Gastroesophageal sphincter (tissue), 3 donors: ENCODE measurements around the gene WDR46.

Experiments
- CTCF ChIP-seq, 4 experiments: fragments of 200-600 bp in 2 of 4; fragments of 450-650 bp in 2 of 4; sonication (generic) in 1 of 4; IDR thresholded peaks; one replicate each; pipeline ENCODE4 v1.5.1; 2017 to 2019; ENCODE audit warnings: antibody characterized with exemption in 4 of 4, mild to moderate bottlenecking in 2 of 4, moderate library complexity in 2 of 4
- POLR2AphosphoS5 ChIP-seq: sonication (generic); formaldehyde crosslinking; IDR thresholded peaks from one replicate; pipeline ENCODE4 v1.6.1; 2017; ENCODE audit warnings: antibody characterized with exemption

GRCh38 chr6:33296797-33297405 lies 7.9 kb upstream of the WDR46 start:
- TF ChIP-seq CTCF (IDR thresholded peaks at IDR 0.05) (no peak), POLR2AphosphoS5 (no peak)
